Neural cell (in vitro differentiated cells): ENCODE data around the gene TRIB2. TPM values are rescaled to one million over a fixed set of nuclear protein-coding genes. Genes with fewer than 3 reads are reported as not detected.

Experiments used
- H2AFZ ChIP-seq: fragments of 200-600, 300-800 bp; sonication (generic), shearing (Covaris generic); 2 replicates; pipeline ENCODE4 v1.6.0; 2014; ENCODE audit warnings: low read depth, mild to moderate bottlenecking, antibody characterized with exemption, low read length, moderate library complexity
- H3F3A ChIP-seq: fragments of 200-600 bp; shearing (Covaris generic); 2 replicates; pipeline ENCODE4 v1.6.1; 2016; ENCODE audit warnings: mild to moderate bottlenecking, moderate library complexity, mixed read lengths, antibody characterized with exemption, low read length; ENCODE audit not compliant: insufficient read depth, poor library complexity, severe bottlenecking
- H3K27ac ChIP-seq: fragments of 200-600, 300-800 bp; sonication (generic), shearing (Covaris generic); 2 replicates; pipeline ENCODE4 v1.5.1; 2014; ENCODE audit warnings: mild to moderate bottlenecking, low read length, moderate library complexity
- H3K27me3 ChIP-seq: fragments of 300-800, 200-600 bp; sonication (generic), shearing (Covaris generic); 2 replicates; pipeline ENCODE4 v1.6.0; 2014; ENCODE audit warnings: mild to moderate bottlenecking, low read depth, low read length, moderate library complexity; ENCODE audit not compliant: insufficient read depth
- H3K36me3 ChIP-seq: fragments of 300-800, 200-600 bp; sonication (generic), shearing (Covaris generic); 2 replicates; pipeline ENCODE4 v1.5.1; 2014; ENCODE audit warnings: mild to moderate bottlenecking, antibody characterized with exemption, low read length, moderate library complexity; ENCODE audit not compliant: insufficient read depth
- H3K4me2 ChIP-seq: fragments of 300-800, 200-600 bp; sonication (generic), shearing (Covaris generic); 2 replicates; pipeline ENCODE4 v1.6.0; 2014; ENCODE audit warnings: mild to moderate bottlenecking, low read length
- H3K4me3 ChIP-seq: fragments of 300-800, 200-600 bp; sonication (generic), shearing (Covaris generic); 2 replicates; pipeline ENCODE4 v1.5.1; 2014; ENCODE audit warnings: mild to moderate bottlenecking, low read length, moderate library complexity
- H3K79me2 ChIP-seq: fragments of 200-600 bp; shearing (Covaris generic); replicated peaks from 2 replicates; pipeline ENCODE4 v1.6.0; 2014; ENCODE audit warnings: mild to moderate bottlenecking, low read length, moderate library complexity; ENCODE audit not compliant: insufficient read depth
- H3K9ac ChIP-seq: fragments of 300-800, 200-600 bp; sonication (generic), shearing (Covaris generic); 2 replicates; pipeline ENCODE4 v1.6.1; 2016; ENCODE audit warnings: mild to moderate bottlenecking, low read length, mixed read lengths
- H3K9me2 ChIP-seq: fragments of 200-600 bp; shearing (Covaris generic); 2 replicates; pipeline ENCODE4 v1.6.1; 2016; ENCODE audit warnings: mild to moderate bottlenecking, low read length, mixed read lengths; ENCODE audit not compliant: insufficient read depth
- H3K9me3 ChIP-seq: fragments of 200-600, 300-800 bp; sonication (generic), shearing (Covaris generic); 2 replicates; pipeline ENCODE4 v1.6.1; 2016; ENCODE audit warnings: mild to moderate bottlenecking, mixed run types, low read length, moderate library complexity, mixed read lengths
- H4K20me1 ChIP-seq: fragments of 200-600 bp; shearing (Covaris generic); 2 replicates; pipeline ENCODE4 v1.6.1; 2016; ENCODE audit warnings: mild to moderate bottlenecking, mixed run types; ENCODE audit not compliant: insufficient read depth
- EP300 ChIP-seq: fragments of 450-650 bp; conservative IDR thresholded peaks from 2 replicates; pipeline ENCODE4 v1.6.1; 2014; ENCODE audit warnings: antibody characterized with exemption, mild to moderate bottlenecking, moderate library complexity; ENCODE audit not compliant: poor library complexity, severe bottlenecking
- EZH2 ChIP-seq: fragments of 200-600, 300-800 bp; shearing (Covaris generic), sonication (generic); IDR thresholded peaks from 2 replicates; pipeline ENCODE4 v1.6.1; 2014; ENCODE audit warnings: antibody characterized with exemption, low read length, borderline replicate concordance, mild to moderate bottlenecking; ENCODE audit not compliant: insufficient read depth, poor library complexity, severe bottlenecking
- MXI1 ChIP-seq: fragments of 450-650 bp; conservative IDR thresholded peaks from 2 replicates; pipeline ENCODE4 v1.6.1; 2014; ENCODE audit warnings: antibody characterized with exemption, mild to moderate bottlenecking; ENCODE audit not compliant: poor library complexity, severe bottlenecking
- POLR2AphosphoS5 ChIP-seq: IDR thresholded peaks from 2 replicates; pipeline ENCODE4 v1.6.1; 2012
- RAD21 ChIP-seq: fragments of 450-650 bp; conservative IDR thresholded peaks from 2 replicates; pipeline ENCODE4 v1.6.1; 2014; ENCODE audit warnings: antibody characterized with exemption, mild to moderate bottlenecking, moderate library complexity
- SMC3 ChIP-seq: fragments of 450-650 bp; conservative IDR thresholded peaks from 2 replicates; pipeline ENCODE4 v1.6.1; 2014; ENCODE audit warnings: antibody characterized with exemption, mild to moderate bottlenecking, moderate library complexity; ENCODE audit not compliant: poor library complexity
- TAF1 ChIP-seq: IDR thresholded peaks from 2 replicates; pipeline ENCODE4 v1.6.1; 2012; ENCODE audit warnings: low read depth
- polyA plus RNA-seq: library from polyadenylated mRNA; depleted of rRNA; stranded (reverse); fragments of >200 nt; gene quantifications from 2 replicates; pipeline ENCODE4 v1.2.3, GENCODE V29; 2014
- TF ChIP-seq, protein P1 (sequence below): fragments of 450-650 bp; IDR thresholded peaks from 2 replicates; pipeline ENCODE4 v1.5.1; 2014; ENCODE audit warnings: antibody characterized with exemption, mild to moderate bottlenecking, moderate library complexity; ENCODE audit not compliant: poor library complexity, severe bottlenecking
- TF ChIP-seq, protein P2 (sequence below): IDR thresholded peaks from 2 replicates; pipeline ENCODE4 v1.6.1; 2012; ENCODE audit warnings: borderline replicate concordance

The TRIB2 gene
- polyA plus RNA-seq, 1 donor from 2014 or later, result 123 TPM

DNA sequence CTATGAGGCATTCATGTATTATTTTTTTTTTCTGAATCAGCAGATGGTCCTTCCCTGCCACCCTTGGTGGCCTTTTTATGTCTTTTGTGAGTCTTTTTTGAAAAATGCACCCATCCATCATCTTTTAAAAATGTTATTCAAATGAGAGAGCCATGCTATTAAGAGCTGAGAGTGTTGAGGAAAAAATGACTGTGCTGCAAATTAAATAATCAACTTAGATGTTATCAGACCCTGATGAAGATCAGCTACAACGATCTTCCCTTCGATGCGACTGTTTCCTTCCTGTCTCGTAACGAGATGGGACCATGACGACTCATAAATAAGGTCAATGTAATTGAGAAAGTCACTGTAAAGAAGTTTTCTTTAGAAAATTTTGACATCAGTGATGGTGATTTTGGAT, 44.4 kb downstream of the TRIB2 start:
- H3K79me2 ChIP-seq, result no peaks in the 10 kb centered on the region
- H2AFZ ChIP-seq, result no peak overlapping the region

DNA sequence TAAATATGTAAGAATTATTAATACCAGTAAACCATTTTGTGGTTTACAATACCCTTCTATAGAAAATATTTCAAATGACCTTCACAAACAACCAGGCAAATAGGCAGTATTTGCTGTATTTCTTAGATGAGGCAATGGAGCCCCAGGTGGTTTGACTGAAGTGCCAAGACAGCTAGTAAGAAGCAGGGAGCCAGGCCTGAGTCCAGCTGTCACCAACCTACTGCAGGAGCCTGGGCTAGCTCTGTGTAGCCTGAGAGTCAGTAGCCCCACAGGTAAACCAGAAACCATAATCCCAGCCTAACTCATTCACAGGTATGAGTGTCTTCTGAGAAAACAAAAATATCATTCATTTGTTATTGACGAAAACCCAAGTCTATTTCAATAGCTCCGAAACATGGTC, 45.6 kb downstream of the TRIB2 start:
- Histone ChIP-seq H3K9me3 (no peaks in the 10 kb centered on the region), H3K9ac (no peak overlapping the region), H3K79me2 (no peaks in the 10 kb centered on the region), H3K9me2 (no peaks in the 10 kb centered on the region), H3K27me3 (no peaks in the 10 kb centered on the region), H3F3A (no peaks in the 10 kb centered on the region), H3K4me2 (no peak overlapping the region), H3K27ac (no peak overlapping the region), H3K36me3 (no peaks in the 10 kb centered on the region), H3K4me3 (no peak overlapping the region), H2AFZ (no peak overlapping the region), H4K20me1 (no peaks in the 10 kb centered on the region)
- no peak for TF ChIP-seq EP300

More for the DNA sequence above, 44.4 kb downstream of the TRIB2 start:
- TF ChIP-seq TAF1 (no peak), RAD21 (no peak), POLR2AphosphoS5 (no peak), EP300 (no peak)
- TF ChIP-seq, protein P1, sequence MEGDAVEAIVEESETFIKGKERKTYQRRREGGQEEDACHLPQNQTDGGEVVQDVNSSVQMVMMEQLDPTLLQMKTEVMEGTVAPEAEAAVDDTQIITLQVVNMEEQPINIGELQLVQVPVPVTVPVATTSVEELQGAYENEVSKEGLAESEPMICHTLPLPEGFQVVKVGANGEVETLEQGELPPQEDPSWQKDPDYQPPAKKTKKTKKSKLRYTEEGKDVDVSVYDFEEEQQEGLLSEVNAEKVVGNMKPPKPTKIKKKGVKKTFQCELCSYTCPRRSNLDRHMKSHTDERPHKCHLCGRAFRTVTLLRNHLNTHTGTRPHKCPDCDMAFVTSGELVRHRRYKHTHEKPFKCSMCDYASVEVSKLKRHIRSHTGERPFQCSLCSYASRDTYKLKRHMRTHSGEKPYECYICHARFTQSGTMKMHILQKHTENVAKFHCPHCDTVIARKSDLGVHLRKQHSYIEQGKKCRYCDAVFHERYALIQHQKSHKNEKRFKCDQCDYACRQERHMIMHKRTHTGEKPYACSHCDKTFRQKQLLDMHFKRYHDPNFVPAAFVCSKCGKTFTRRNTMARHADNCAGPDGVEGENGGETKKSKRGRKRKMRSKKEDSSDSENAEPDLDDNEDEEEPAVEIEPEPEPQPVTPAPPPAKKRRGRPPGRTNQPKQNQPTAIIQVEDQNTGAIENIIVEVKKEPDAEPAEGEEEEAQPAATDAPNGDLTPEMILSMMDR, result no peak
- Histone ChIP-seq H3K9me3 (no peaks in the 10 kb centered on the region), H3K9me2 (no peaks in the 10 kb centered on the region), H3K9ac (no peak overlapping the region), H3K27ac (no peak overlapping the region), H3F3A (no peaks in the 10 kb centered on the region), H4K20me1 (no peaks in the 10 kb centered on the region), H3K27me3 (no peaks in the 10 kb centered on the region), H3K4me2 (no peak overlapping the region), H3K4me3 (no peak overlapping the region), H3K36me3 (no peaks in the 10 kb centered on the region)

DNA sequence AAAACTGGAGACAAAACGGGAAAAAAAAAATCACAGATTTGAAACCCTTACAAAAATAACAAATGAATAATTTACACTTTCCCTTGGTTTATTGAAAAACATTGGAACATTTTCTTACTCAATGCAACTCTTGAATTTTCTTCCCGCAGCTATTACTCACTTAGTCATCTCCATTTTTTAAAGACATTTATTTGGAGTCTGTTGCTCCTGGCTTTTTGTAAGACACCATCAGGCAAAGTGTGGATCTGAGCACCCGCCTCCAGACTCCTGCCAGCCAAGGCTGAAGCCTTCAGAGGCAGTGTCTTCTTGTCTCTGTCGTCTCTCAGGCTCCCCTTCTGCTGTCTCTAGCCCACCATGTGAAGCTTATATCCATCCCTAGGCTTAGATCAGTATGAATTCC, 46.2 kb downstream of the TRIB2 start:
- Histone ChIP-seq H3K9me2 (no peaks in the 10 kb centered on the region), H3F3A (no peaks in the 10 kb centered on the region), H3K36me3 (no peaks in the 10 kb centered on the region), H3K27me3 (no peaks in the 10 kb centered on the region), H2AFZ (no peak overlapping the region), H3K9ac (no peak overlapping the region), H3K4me2 (no peak overlapping the region), H3K27ac (no peak overlapping the region), H3K4me3 (no peak overlapping the region), H3K79me2 (no peaks in the 10 kb centered on the region), H4K20me1 (no peaks in the 10 kb centered on the region), H3K9me3 (no peaks in the 10 kb centered on the region)
- TF ChIP-seq TAF1, result no peak
- TF ChIP-seq EZH2, result no peak
- no peak for TF ChIP-seq MXI1
- TF ChIP-seq, protein P2, sequence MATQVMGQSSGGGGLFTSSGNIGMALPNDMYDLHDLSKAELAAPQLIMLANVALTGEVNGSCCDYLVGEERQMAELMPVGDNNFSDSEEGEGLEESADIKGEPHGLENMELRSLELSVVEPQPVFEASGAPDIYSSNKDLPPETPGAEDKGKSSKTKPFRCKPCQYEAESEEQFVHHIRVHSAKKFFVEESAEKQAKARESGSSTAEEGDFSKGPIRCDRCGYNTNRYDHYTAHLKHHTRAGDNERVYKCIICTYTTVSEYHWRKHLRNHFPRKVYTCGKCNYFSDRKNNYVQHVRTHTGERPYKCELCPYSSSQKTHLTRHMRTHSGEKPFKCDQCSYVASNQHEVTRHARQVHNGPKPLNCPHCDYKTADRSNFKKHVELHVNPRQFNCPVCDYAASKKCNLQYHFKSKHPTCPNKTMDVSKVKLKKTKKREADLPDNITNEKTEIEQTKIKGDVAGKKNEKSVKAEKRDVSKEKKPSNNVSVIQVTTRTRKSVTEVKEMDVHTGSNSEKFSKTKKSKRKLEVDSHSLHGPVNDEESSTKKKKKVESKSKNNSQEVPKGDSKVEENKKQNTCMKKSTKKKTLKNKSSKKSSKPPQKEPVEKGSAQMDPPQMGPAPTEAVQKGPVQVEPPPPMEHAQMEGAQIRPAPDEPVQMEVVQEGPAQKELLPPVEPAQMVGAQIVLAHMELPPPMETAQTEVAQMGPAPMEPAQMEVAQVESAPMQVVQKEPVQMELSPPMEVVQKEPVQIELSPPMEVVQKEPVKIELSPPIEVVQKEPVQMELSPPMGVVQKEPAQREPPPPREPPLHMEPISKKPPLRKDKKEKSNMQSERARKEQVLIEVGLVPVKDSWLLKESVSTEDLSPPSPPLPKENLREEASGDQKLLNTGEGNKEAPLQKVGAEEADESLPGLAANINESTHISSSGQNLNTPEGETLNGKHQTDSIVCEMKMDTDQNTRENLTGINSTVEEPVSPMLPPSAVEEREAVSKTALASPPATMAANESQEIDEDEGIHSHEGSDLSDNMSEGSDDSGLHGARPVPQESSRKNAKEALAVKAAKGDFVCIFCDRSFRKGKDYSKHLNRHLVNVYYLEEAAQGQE, result no peak
- no peak for TF ChIP-seq RAD21
- TF ChIP-seq POLR2AphosphoS5, result no peak
- TF ChIP-seq EP300, result no peak
- TF ChIP-seq SMC3, result no peak
- TF ChIP-seq, protein P1, result no peak
